ENCODE measurements around the gene MAPK1IP1L. TPM values are rescaled to one million over a fixed set of nuclear protein-coding genes. Genes with fewer than 3 reads are reported as not detected.

MAPK1IP1L gene
- total and polyA plus RNA-seq, 4 donors: 25.8 to 87.4 (median 49.1) TPM

GRCh38 chr14:55088356-55088755, 36.9 kb downstream of the MAPK1IP1L start:
- H3K9ac ChIP-seq (ENCODE audit: insufficient read depth in 1 of 2, low read length in 2 of 2): no peak overlapping the region
- ATAC-seq (ENCODE audit: insufficient read depth, low FRiP score): no peak
- no peak for TF ChIP-seq CTCF (IDR thresholded peaks at IDR 0.05; ENCODE audit: control extremely low read depth, extremely low read depth)
- H3K4me1 ChIP-seq (ENCODE audit: control insufficient read depth in 5 of 5, insufficient read depth in 5 of 5, low read length in 5 of 5): no peaks in the 10 kb centered on the region
- peaks cover 0 to 3% (median 0%) of the 10 kb centered on the region in 3 donors for H3K27me3 ChIP-seq (ENCODE audit: control insufficient read depth in 3 of 3, insufficient read depth in 3 of 3, low read length in 2 of 3)
- H3K4me3 ChIP-seq: no peak overlapping the region
- no peak overlapping the region for H3K27ac ChIP-seq (ENCODE audit: low read depth in 1 of 2, low read length in 1 of 2)
- no peak for DNase-seq
- no peaks in the 10 kb centered on the region for H3K36me3 ChIP-seq (ENCODE audit: control insufficient read depth in 4 of 4, insufficient read depth in 4 of 4, low read length in 4 of 4)
- H3K9me3 ChIP-seq (ENCODE audit: control insufficient read depth in 4 of 4, insufficient read depth in 3 of 4, low read length in 3 of 4): peaks cover 0 to 2% (median 0%) of the 10 kb centered on the region in 4 donors

GRCh38 chr14:55092341-55092740, 40.9 kb downstream of the MAPK1IP1L start:
- WGBS, 2 donors: 81 to 91% methylated on average over 4 of the region's 4 CpGs
- Histone ChIP-seq H3K4me3 (no peak overlapping the region), H3K4me1 (ENCODE audit: control insufficient read depth in 5 of 5, insufficient read depth in 5 of 5, low read length in 5 of 5) (peaks cover 0 to 3% (median 0%) of the 10 kb centered on the region in 5 donors), H3K9me3 (ENCODE audit: control insufficient read depth in 4 of 4, insufficient read depth in 3 of 4, low read length in 3 of 4) (no peaks in the 10 kb centered on the region), H3K36me3 (ENCODE audit: control insufficient read depth in 4 of 4, insufficient read depth in 4 of 4, low read length in 4 of 4) (no peaks in the 10 kb centered on the region), H3K9ac (ENCODE audit: insufficient read depth in 1 of 2, low read length in 2 of 2) (no peak overlapping the region), H3K27ac (ENCODE audit: low read depth in 1 of 2, low read length in 1 of 2) (no peak overlapping the region), H3K27me3 (ENCODE audit: control insufficient read depth in 3 of 3, insufficient read depth in 3 of 3, low read length in 2 of 3) (no peaks in the 10 kb centered on the region)
- no peak for DNase-seq
- no peak for ATAC-seq (ENCODE audit: insufficient read depth, low FRiP score)
- TF ChIP-seq CTCF (IDR thresholded peaks at IDR 0.05; ENCODE audit: control extremely low read depth, extremely low read depth): no peak

DNA sequence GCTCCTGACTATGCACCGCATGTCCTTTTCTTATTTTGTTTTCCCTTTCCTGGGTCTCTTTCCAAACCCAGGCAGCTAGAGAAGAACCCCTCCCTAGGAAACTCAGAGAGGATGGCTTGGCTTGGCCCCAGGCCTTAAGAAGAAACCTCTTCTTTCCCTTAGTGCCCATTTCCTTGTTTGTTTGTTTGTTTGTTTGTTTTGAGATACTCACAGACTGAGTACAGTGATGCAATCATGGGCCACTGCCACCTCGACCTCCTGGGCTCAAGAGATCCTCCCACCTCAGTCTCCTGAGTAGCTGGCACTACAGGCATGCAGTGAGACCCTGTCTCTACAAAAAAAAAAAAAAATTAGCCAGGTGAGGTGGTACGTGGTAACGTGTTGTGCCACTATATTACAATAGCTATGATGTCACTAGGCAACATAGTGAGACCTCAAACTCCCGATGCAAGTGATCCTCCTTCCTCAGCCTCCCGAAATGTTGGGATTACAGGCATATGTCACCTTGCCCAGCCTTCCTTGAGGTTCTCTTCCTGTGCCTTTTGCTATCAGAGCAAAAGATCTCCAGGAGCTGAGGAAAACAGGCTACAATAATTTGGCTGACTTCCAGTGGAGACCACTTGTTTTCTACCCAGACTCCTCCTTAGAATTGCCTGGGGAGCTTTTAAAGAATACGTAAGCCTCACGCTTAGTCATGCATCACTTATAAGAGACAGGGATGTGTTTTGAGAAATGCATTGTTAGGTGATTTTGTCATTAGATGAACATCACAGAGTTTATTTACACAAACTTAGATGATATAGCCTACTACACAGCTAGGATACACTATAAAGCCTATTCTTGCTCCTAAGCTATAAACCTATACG, 43.1 kb downstream of the MAPK1IP1L start:
- DNase-seq: no peak
- H3K4me3 ChIP-seq: no peak overlapping the region
- H3K36me3 ChIP-seq (ENCODE audit: control insufficient read depth in 4 of 4, insufficient read depth in 4 of 4, low read length in 4 of 4): no peaks in the 10 kb centered on the region
- no peak overlapping the region for H3K27ac ChIP-seq (ENCODE audit: low read depth in 1 of 2, low read length in 1 of 2)
- H3K9ac ChIP-seq (ENCODE audit: insufficient read depth in 1 of 2, low read length in 2 of 2): no peak overlapping the region
- TF ChIP-seq CTCF (IDR thresholded peaks at IDR 0.05; ENCODE audit: control extremely low read depth, extremely low read depth): no peak
- 79 to 85% methylated on average over 9 of the region's 9 CpGs for WGBS, 2 donors
- no peaks in the 10 kb centered on the region for H3K9me3 ChIP-seq (ENCODE audit: control insufficient read depth in 4 of 4, insufficient read depth in 3 of 4, low read length in 3 of 4)
- H3K4me1 ChIP-seq (ENCODE audit: control insufficient read depth in 5 of 5, insufficient read depth in 5 of 5, low read length in 5 of 5): peaks cover 0 to 3% (median under 1%) of the 10 kb centered on the region in 5 donors
- no peaks in the 10 kb centered on the region for H3K27me3 ChIP-seq (ENCODE audit: control insufficient read depth in 3 of 3, insufficient read depth in 3 of 3, low read length in 2 of 3)
- no peak for ATAC-seq (ENCODE audit: insufficient read depth, low FRiP score)

Data from lung (tissue), 12 donors.